Hematopoietic multipotent progenitor cell (in vitro differentiated cells): ENCODE results near the gene SUSD4. TPM values are rescaled to one million over a fixed set of nuclear protein-coding genes. Genes with fewer than 3 reads are reported as not detected.

Experiments used
- DNase-seq, 3 donors: peaks; one replicate each; pipeline ENCODE4 v3.0.0-alpha.2; 2011 to 2015; ENCODE audit warnings: low read depth in 2 of 3, low spot score in 2 of 3
- small RNA-seq: library from RNA; depleted of rRNA; stranded (forward); fragments of <200 nt; gene quantifications from one replicate; pipeline ENCODE3, GENCODE V24; 2012
- total RNA-seq: library from RNA; depleted of rRNA; stranded (reverse); fragments of >200 nt; gene quantifications from one replicate; pipeline ENCODE4 v1.2.3, GENCODE V29; 2012

Gene SUSD4
- total RNA-seq, 1 donor: not detected

GRCh38 chr1:223199094-223199647 lies 164.8 kb downstream of the SUSD4 start:
- no peak for DNase-seq

- no peak for DNase-seq
Observed at GRCh38 chr1:223198628-223198965, 165.4 kb downstream of the SUSD4 start.

- DNase-seq: no peak
Observed at GRCh38 chr1:223197923-223198627, 165.9 kb downstream of the SUSD4 start.

- peak in 1 of 3 donors; percentile 13 for DNase-seq
Observed at GRCh38 chr1:223189903-223190724, 173.9 kb downstream of the SUSD4 start.

- no peak for DNase-seq
Observed at GRCh38 chr1:223189525-223189902, 174.5 kb downstream of the SUSD4 start.

GRCh38 chr1:223188618-223189356 lies 175.2 kb downstream of the SUSD4 start:
- no peak for DNase-seq

- DNase-seq: no peak
Observed at GRCh38 chr1:223186800-223187199, 177.2 kb downstream of the SUSD4 start.

- DNase-seq: no peak
Observed at GRCh38 chr1:223183268-223183862, 180.6 kb downstream of the SUSD4 start.

- peak in 1 of 3 donors; percentile 11 for DNase-seq
Observed at GRCh38 chr1:223180731-223181321, 183.2 kb downstream of the SUSD4 start.

GRCh38 chr1:223179786-223180185 lies 184.2 kb downstream of the SUSD4 start:
- no peak for DNase-seq

GRCh38 chr1:223179280-223179679 lies 184.7 kb downstream of the SUSD4 start:
- no peak for DNase-seq

GRCh38 chr1:223177681-223178080 lies 186.3 kb downstream of the SUSD4 start:
- DNase-seq: peak in 1 of 3 donors; percentile 13

GRCh38 chr1:223176437-223176836 lies 187.5 kb downstream of the SUSD4 start:
- DNase-seq: no peak

- DNase-seq: peak in 1 of 3 donors; percentile 25
Observed at GRCh38 chr1:223175633-223176032, 188.3 kb downstream of the SUSD4 start.

- DNase-seq: no peak
Observed at GRCh38 chr1:223175032-223175431, 188.9 kb downstream of the SUSD4 start.

Small RNAs within 50 kb of the gene (small RNA-seq; reads per million reads assigned to genes)
- gene RNU4-57P: not detected

Other genes starting within 250 kb of the SUSD4 start
- under 0.01 TPM for gene TLR5, start 220.9 kb downstream of the SUSD4 start, total RNA-seq
- not detected for gene CCDC185, start 29.2 kb upstream of the SUSD4 start, total RNA-seq